GM19025 (cell line): Measurements from ENCODE around the gene MRPL24.

ENCODE experiments used
- ATAC-seq: cut with Tn5 transposase; IDR thresholded peaks from one replicate; pipeline ENCODE4 v1.9.1; 2021; ENCODE audit warnings: mild to moderate bottlenecking, low read depth, moderate library complexity; ENCODE audit not compliant: unreplicated experiment

The MRPL24 gene

GRCh38 chr1:156714830-156715229, 26.1 kb downstream of the MRPL24 start:
- no peak for ATAC-seq

DNA sequence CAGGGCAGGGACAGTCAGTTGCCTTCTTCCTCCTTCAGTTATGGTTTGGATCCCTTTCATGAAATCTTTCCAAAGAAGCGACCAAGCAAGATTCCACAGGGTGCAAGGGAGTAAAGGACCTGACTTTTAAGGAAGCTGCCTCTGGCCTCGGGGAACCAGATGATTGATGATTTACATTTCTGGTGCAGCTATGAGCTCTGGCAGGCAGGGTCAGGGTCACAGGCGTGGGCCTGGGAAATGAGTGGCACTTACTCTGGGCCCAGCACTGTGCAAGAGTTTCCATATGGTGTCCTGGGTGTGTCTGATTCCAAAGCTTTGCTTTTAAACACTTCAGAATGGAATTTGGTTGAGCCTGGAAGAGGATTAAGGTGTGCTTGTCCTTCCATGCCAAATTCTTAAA, 28.3 kb downstream of the MRPL24 start:
- ATAC-seq, result no peak

- ATAC-seq, result no peak
Measured at GRCh38 chr1:156711011-156711817, 29.7 kb downstream of the MRPL24 start.

DNA sequence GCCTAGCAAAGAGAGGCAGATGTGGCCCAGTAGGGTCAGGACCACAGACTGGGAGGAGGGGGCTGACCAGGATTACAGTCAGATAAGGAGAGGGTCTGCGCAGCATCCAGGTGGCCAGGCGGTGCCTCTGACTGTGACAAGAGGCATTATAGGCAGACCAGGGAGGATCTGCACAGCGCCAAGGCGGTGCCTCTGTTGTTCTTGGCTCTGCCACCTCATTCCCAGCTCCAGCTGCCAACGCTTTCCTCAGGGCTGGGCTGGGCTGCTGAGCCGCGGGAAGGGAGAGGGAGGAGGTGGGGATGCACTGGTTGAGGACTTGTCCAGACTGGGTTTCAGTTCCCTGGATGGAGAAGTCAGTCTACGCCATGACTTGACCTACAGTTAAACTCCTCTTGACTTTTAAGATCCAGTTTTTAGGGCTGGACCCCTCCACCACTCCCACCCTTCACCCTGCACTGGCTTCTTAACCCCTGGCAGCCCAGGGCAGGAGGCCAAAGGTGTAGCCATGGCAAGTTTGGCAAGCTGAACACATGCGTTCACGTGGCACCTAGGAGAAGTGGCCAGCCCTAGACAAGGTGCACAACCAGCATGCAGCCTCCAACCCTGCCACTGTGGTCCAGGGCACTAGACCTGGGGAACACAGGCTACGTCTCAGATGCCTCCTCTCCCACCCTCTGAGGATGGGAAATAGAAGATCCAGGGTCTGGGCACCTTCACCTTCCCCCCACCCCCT, 31.0 kb downstream of the MRPL24 start:
- ATAC-seq, result no peak

GRCh38 chr1:156709031-156709430, 31.9 kb downstream of the MRPL24 start:
- ATAC-seq, result no peak

GRCh38 chr1:156708218-156708661, 32.6 kb downstream of the MRPL24 start:
- ATAC-seq, result no peak

DNA sequence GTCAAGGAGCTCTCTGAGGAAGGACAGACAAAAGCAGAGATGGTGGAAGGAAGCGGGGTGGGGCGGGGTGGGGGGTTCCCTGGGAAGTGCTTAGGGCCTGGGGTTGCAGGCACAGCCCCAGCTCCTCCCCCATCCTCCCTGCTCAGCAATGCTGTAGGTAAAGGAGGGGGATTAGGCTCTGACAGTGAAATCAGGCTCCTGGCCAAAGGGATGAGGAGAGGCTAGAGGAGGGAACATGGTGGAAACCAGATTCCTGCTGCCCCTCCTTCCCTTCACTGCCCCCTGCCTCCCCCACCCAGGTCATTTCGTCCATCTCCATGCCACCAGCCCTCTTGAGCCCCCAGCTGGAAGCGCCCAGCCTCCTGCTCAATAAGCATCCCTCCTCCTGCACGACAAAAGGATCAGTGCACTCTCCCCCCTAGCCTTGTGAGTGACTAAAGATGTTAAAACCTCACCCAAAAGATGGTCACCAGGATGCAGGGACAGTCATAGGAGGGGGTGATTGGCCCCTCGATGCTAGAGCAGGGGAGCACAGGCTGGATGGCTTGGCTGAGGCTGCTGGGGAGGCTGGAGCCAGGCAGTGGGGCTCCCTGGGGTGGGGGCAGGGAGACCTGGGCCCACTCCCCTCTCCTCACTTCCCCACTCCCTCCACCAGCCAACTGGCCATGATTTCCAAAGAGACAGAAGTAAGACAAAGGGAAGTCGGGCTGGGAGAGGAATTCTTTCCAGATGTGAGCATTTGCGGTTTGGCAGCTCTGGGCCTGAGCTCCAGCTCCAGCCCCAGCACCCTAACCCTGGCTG, 33.3 kb downstream of the MRPL24 start:
- ATAC-seq, result no peak

GRCh38 chr1:156706657-156707416, 34.1 kb downstream of the MRPL24 start:
- no peak for ATAC-seq

GRCh38 chr1:156705918-156706656, 34.8 kb downstream of the MRPL24 start:
- ATAC-seq, result no peak

- no peak for ATAC-seq
Measured at GRCh38 chr1:156705321-156705917, 35.5 kb downstream of the MRPL24 start, which contains the start of gene CRABP2. Gene CRABP2 (minus strand): TSS chr1:156705583. CDS start chr1:156705446, 137 bp downstream.

- no peak for ATAC-seq
Measured at GRCh38 chr1:156704930-156705320, 36.0 kb downstream of the MRPL24 start.

GRCh38 chr1:156704166-156704711, 36.6 kb downstream of the MRPL24 start:
- no peak for ATAC-seq

- ATAC-seq, result no peak
Measured at GRCh38 chr1:156703741-156704140, 37.1 kb downstream of the MRPL24 start.

DNA sequence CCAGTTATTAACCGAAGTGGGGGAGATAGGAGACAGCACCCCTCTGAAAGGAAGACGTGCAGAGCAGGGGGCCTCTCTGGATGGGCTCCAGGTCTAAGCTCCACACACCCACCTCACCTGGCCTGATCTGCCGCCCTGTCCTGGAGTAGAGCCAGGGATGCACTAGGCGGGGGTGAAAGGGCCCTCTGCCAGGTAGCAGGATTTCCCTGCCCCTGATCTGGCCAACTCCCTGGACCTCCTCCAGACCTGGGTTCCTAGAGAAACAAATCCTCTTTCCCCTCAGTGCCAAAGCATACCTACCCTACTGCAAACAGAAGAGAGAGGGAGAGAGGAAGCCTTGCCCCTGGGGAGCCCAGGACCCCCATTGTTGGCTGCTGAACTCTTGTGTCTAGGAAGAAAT, 37.6 kb downstream of the MRPL24 start:
- no peak for ATAC-seq

GRCh38 chr1:156700736-156701531, 40.0 kb downstream of the MRPL24 start:
- ATAC-seq, result no peak

GRCh38 chr1:156698995-156699394, 41.9 kb downstream of the MRPL24 start:
- no peak for ATAC-seq

GRCh38 chr1:156697481-156697880, 43.4 kb downstream of the MRPL24 start:
- no peak for ATAC-seq

DNA sequence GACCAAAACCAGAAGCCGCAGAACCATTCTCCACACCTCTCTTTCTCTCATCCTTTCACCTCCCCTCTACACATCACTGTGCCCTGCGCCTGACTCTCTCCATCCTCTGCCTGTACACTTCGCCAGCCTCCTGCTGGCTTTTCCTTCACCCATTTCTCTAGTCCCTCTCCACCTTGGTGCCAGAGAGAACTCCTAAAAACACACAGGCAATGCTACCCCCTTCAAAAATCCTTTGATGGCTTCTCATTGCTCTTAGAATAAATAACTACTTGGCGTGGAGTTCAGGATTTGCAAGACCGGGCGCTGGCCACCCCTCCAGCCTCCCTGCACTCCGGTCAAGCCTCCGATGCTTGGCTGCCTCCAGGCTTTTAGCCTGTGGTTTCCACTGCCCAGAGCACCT, 44.1 kb downstream of the MRPL24 start:
- no peak for ATAC-seq
